ENCODE data around the gene NBAS.

NBAS gene

DNA sequence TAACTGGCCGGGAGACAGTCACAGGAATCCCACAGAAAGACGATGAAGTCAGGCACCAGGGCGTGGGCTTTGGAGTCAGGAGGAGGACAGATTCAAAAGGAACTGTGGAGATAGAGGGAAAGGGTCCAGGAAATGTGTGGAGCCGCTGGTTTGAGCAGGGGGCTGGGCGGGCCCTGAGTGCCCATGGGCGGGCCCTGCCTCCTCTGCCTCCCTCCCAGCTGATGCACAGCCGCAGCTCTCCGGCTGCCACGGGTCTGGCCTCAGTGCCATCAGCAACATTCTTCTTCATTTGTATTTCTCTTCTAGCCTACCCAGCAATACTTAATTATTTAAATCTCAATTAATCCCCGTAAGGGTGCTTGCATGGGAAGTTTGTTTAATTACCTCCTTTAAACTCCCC, 432.3 kb downstream of the NBAS start:
- Histone ChIP-seq H3K4me1 (ENCODE audit: insufficient read depth, poor library complexity, severe bottlenecking) (no peaks in the 10 kb centered on the region), H3K27me3 (ENCODE audit: insufficient read depth, poor library complexity, severe bottlenecking) (no peaks in the 10 kb centered on the region), H3K9me3 (ENCODE audit: severe bottlenecking) (no peaks in the 10 kb centered on the region), H3K36me3 (ENCODE audit: low read depth) (no peaks in the 10 kb centered on the region), H3K4me3 (ENCODE audit: severe bottlenecking) (no peak overlapping the region), H3K27ac (ENCODE audit: poor library complexity, severe bottlenecking) (no peak overlapping the region)
- no peak for DNase-seq (ENCODE audit: low spot score)
- TF ChIP-seq CTCF (IDR thresholded peaks at IDR 0.05; ENCODE audit: poor library complexity, severe bottlenecking) = no peak
- ATAC-seq (ENCODE audit: low read depth) = no peak

- H3K9me3 ChIP-seq (ENCODE audit: severe bottlenecking) = no peaks in the 10 kb centered on the region
- TF ChIP-seq CTCF (IDR thresholded peaks at IDR 0.05; ENCODE audit: poor library complexity, severe bottlenecking) = no peak
- no peaks in the 10 kb centered on the region for H3K36me3 ChIP-seq (ENCODE audit: low read depth)
- no peaks in the 10 kb centered on the region for H3K4me1 ChIP-seq (ENCODE audit: insufficient read depth, poor library complexity, severe bottlenecking)
- H3K27me3 ChIP-seq (ENCODE audit: insufficient read depth, poor library complexity, severe bottlenecking) = no peaks in the 10 kb centered on the region
- no peak for ATAC-seq (ENCODE audit: low read depth)
- no peak for DNase-seq (ENCODE audit: low spot score)
- H3K4me3 ChIP-seq (ENCODE audit: severe bottlenecking) = no peak overlapping the region
- H3K27ac ChIP-seq (ENCODE audit: poor library complexity, severe bottlenecking) = no peak overlapping the region
These were observed 433.3 kb downstream of the NBAS start for GRCh38 chr2:15127876-15128275.

- H3K27ac ChIP-seq (ENCODE audit: poor library complexity, severe bottlenecking) = no peak overlapping the region
- H3K9me3 ChIP-seq (ENCODE audit: severe bottlenecking) = no peaks in the 10 kb centered on the region
- no peaks in the 10 kb centered on the region for H3K36me3 ChIP-seq (ENCODE audit: low read depth)
- no peak for TF ChIP-seq CTCF (IDR thresholded peaks at IDR 0.05; ENCODE audit: poor library complexity, severe bottlenecking)
- H3K4me3 ChIP-seq (ENCODE audit: severe bottlenecking) = no peak overlapping the region
- no peaks in the 10 kb centered on the region for H3K27me3 ChIP-seq (ENCODE audit: insufficient read depth, poor library complexity, severe bottlenecking)
- ATAC-seq (ENCODE audit: low read depth) (no peak), DNase-seq (ENCODE audit: low spot score) (no peak)
- H3K4me1 ChIP-seq (ENCODE audit: insufficient read depth, poor library complexity, severe bottlenecking) = no peaks in the 10 kb centered on the region
These were observed 433.8 kb downstream of the NBAS start for GRCh38 chr2:15127301-15127700.

DNA sequence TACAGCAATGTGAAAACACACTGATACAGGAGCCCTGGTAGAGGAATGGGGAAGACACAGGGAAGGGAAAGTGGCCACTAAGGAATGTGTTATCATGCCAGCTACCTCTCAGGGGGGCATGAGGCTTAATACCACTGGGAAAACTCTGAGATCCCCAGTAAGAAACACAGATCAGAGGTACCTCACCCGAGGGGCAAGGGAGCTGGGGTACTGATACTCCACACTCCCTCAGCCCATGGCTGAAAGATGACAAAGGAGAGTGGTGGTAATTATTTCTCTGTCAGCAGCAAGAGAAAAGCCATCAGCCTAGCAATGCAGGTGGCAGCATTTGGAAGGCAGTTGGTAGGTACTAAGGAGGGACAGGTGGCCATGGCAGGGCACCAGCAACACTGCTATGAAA, 434.8 kb downstream of the NBAS start:
- no peak overlapping the region for H3K4me3 ChIP-seq (ENCODE audit: severe bottlenecking)
- H3K9me3 ChIP-seq (ENCODE audit: severe bottlenecking) = no peaks in the 10 kb centered on the region
- H3K4me1 ChIP-seq (ENCODE audit: insufficient read depth, poor library complexity, severe bottlenecking) = no peaks in the 10 kb centered on the region
- no peaks in the 10 kb centered on the region for H3K27me3 ChIP-seq (ENCODE audit: insufficient read depth, poor library complexity, severe bottlenecking)
- H3K36me3 ChIP-seq (ENCODE audit: low read depth) = no peaks in the 10 kb centered on the region
- TF ChIP-seq CTCF (IDR thresholded peaks at IDR 0.05; ENCODE audit: poor library complexity, severe bottlenecking) = no peak
- no peak overlapping the region for H3K27ac ChIP-seq (ENCODE audit: poor library complexity, severe bottlenecking)
- DNase-seq (ENCODE audit: low spot score) (no peak), ATAC-seq (ENCODE audit: low read depth) (no peak)

DNA sequence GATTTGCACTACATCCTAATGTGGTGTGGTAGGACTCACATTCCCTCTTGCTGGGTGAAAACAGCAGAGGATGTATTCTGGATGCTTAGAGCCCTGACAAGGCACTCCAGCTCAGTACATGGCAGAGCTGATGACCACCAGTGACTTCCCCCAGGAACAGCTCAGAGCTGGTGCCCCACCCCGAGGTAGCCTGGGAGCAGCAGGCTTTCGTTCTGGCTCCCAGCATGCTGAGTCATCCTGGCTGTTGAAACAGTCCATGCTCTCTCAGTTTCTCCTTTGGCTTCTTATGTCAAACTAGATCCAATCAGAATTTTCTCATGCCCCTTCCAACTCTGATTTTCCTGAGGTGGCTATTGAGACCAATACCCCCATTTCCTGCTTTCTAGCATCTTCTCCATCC, 438.2 kb downstream of the NBAS start:
- H3K27ac ChIP-seq (ENCODE audit: poor library complexity, severe bottlenecking) = no peak overlapping the region
- ATAC-seq (ENCODE audit: low read depth) (no peak), DNase-seq (ENCODE audit: low spot score) (no peak)
- no peaks in the 10 kb centered on the region for H3K4me1 ChIP-seq (ENCODE audit: insufficient read depth, poor library complexity, severe bottlenecking)
- no peaks in the 10 kb centered on the region for H3K9me3 ChIP-seq (ENCODE audit: severe bottlenecking)
- H3K36me3 ChIP-seq (ENCODE audit: low read depth) = no peaks in the 10 kb centered on the region
- no peaks in the 10 kb centered on the region for H3K27me3 ChIP-seq (ENCODE audit: insufficient read depth, poor library complexity, severe bottlenecking)
- TF ChIP-seq CTCF (IDR thresholded peaks at IDR 0.05; ENCODE audit: poor library complexity, severe bottlenecking) = no peak
- H3K4me3 ChIP-seq (ENCODE audit: severe bottlenecking) = no peak overlapping the region
